GM12878 (cell line): ENCODE data around the gene PCDH7. TPM values are rescaled to one million over a fixed set of nuclear protein-coding genes. Genes with fewer than 3 reads are reported as not detected.

ENCODE experiments used
- ATAC-seq: fragments of 200-7000 bp; cut with Tn5 transposase; 3 replicates; pipeline ENCODE4 v1.9.1; 2020; ENCODE audit warnings: mild to moderate bottlenecking, moderate library complexity
- BruUV-seq: library from RNA; stranded (reverse); fragments of 400-500 nt; replicated peaks from 2 replicates; lab custom pipeline; 2021; lab: Mats Ljungman, UMichigan
- CTCF ChIA-PET: fragments of 300-600 bp; sonication (Branson Sonifier 250); formaldehyde crosslinking; extraction: SDS; loops from one replicate; lab custom pipeline; 2021; ENCODE audit warnings: inconsistent platforms; lab: Yijun Ruan, JAX
- POLR2A ChIA-PET: fragments of 350-600 bp; formaldehyde crosslinking; extraction: SDS; loops from one replicate; lab custom pipeline; 2021; ENCODE audit warnings: inconsistent platforms; lab: Charles Lee
- RAD21 ChIA-PET: fragments of 300-600 bp; sonication (Branson Sonifier 250); formaldehyde crosslinking; loops from one replicate; lab custom pipeline; 2023; ENCODE audit warnings: antibody characterized with exemption; ENCODE audit not compliant: unreplicated experiment; lab: Charles Lee
- SMC1A ChIA-PET: fragments of 300-600 bp; sonication (Branson Sonifier 250); formaldehyde crosslinking; loops from one replicate; lab custom pipeline; 2023; ENCODE audit not compliant: unreplicated experiment, uncharacterized antibody; lab: Charles Lee
- DNase-seq: peaks from one replicate; pipeline ENCODE4 v3.0.0-alpha.2; 2011; ENCODE audit warnings: low read depth, low spot score
- FAIRE-seq: peaks from 3 replicates; lab custom pipeline; 2011; peaks lifted over from hg19 to GRCh38; lab: Jason Lieb, UNC
- H2AFZ ChIP-seq: 2 replicates; pipeline ENCODE4 v1.6.0; 2011; ENCODE audit warnings: low read depth, low read length, control low read depth; ENCODE audit not compliant: control insufficient read depth
- H3K27ac ChIP-seq: 2 replicates; pipeline ENCODE4 v1.5.1; 2011; ENCODE audit warnings: control low read depth; ENCODE audit not compliant: control insufficient read depth, insufficient read depth
- H3K27me3 ChIP-seq, 2 experiments: replicated peaks in 1 of 2; 2 replicates each; pipeline versions ENCODE4 v1.6.0 to v1.6.1; 2011; ENCODE audit warnings: low read length in 1 of 2; ENCODE audit not compliant: control insufficient read depth in 2 of 2, insufficient read depth in 2 of 2
- H3K36me3 ChIP-seq, 2 experiments: 2 replicates each; pipeline ENCODE4 v1.5.1; 2011; ENCODE audit warnings: low read length in 1 of 2; ENCODE audit not compliant: control insufficient read depth in 2 of 2, insufficient read depth in 2 of 2
- H3K4me1 ChIP-seq: 2 replicates; pipeline ENCODE4 v1.6.1; 2011; ENCODE audit warnings: mild to moderate bottlenecking, low read length, moderate library complexity, mixed read lengths; ENCODE audit not compliant: control insufficient read depth, insufficient read depth
- H3K4me2 ChIP-seq: 2 replicates; pipeline ENCODE4 v1.6.0; 2011; ENCODE audit warnings: control low read depth; ENCODE audit not compliant: control insufficient read depth, insufficient read depth
- H3K4me3 ChIP-seq: fragments of 200-600 bp; sonication (generic); 2 replicates; pipeline ENCODE4 v1.5.1; 2016
- H3K79me2 ChIP-seq: 2 replicates; pipeline ENCODE4 v1.6.0; 2011; ENCODE audit warnings: low read length; ENCODE audit not compliant: control insufficient read depth, insufficient read depth
- H3K9ac ChIP-seq: 2 replicates; pipeline ENCODE4 v1.8.0; 2011; ENCODE audit warnings: low read length, control low read depth, mixed read lengths; ENCODE audit not compliant: control insufficient read depth, insufficient read depth
- H3K9me3 ChIP-seq: replicated peaks from 3 replicates; pipeline ENCODE4 v1.5.1; 2011; ENCODE audit warnings: mild to moderate bottlenecking, low read length; ENCODE audit not compliant: control insufficient read depth, insufficient read depth
- H4K20me1 ChIP-seq: 2 replicates; pipeline ENCODE4 v1.6.0; 2011; ENCODE audit not compliant: control insufficient read depth, insufficient read depth
- EP300 ChIP-seq, 2 experiments: fragments of 150-350 bp in 1 of 2; IDR thresholded peaks; 2 replicates each; pipeline ENCODE4 v1.6.1; 2011 to 2012; ENCODE audit warnings: low read depth in 2 of 2, low read length in 2 of 2, borderline replicate concordance in 1 of 2, improper control_type of control experiment in 1 of 2, inconsistent platforms in 1 of 2; ENCODE audit not compliant: control insufficient read depth in 1 of 2
- EZH2 ChIP-seq: IDR thresholded peaks from 2 replicates; pipeline ENCODE4 v1.6.1; 2012; ENCODE audit warnings: low read depth, mild to moderate bottlenecking, control low read depth, inconsistent platforms, low read length, borderline replicate concordance; ENCODE audit not compliant: control insufficient read depth
- MLLT1 ChIP-seq: fragments of 450-650 bp; IDR thresholded peaks from 2 replicates; pipeline ENCODE4 v1.6.1; 2016; ENCODE audit warnings: mild to moderate bottlenecking
- MTA2 ChIP-seq: fragments of 450-650 bp; IDR thresholded peaks from 2 replicates; pipeline ENCODE4 v1.6.1; 2016; ENCODE audit warnings: low read depth, mild to moderate bottlenecking, moderate library complexity
- MXI1 ChIP-seq: fragments of 150-350 bp; IDR thresholded peaks from 2 replicates; pipeline ENCODE4 v1.6.1; 2011; ENCODE audit warnings: low read depth, mild to moderate bottlenecking, inconsistent platforms, low read length, improper control_type of control experiment
- MYC ChIP-seq: IDR thresholded peaks from 2 replicates; pipeline ENCODE4 v1.6.1; 2011; ENCODE audit warnings: mild to moderate bottlenecking, low read length, moderate library complexity, inconsistent platforms; ENCODE audit not compliant: insufficient read depth, insufficient replicate concordance, insufficient read length, severe bottlenecking
- NR2C1 ChIP-seq: fragments of 450-650 bp; IDR thresholded peaks from 2 replicates; pipeline ENCODE4 v1.6.1; 2017; ENCODE audit warnings: antibody characterized with exemption, mild to moderate bottlenecking, moderate library complexity
- whole genome bisulfite sequencing: methylation state at CpG from one replicate; pipeline ENCODE4 v1.1.6; 2016; ENCODE audit warnings: low lambda C conversion rate; ENCODE audit not compliant: insufficient replicate concordance, insufficient coverage; ENCODE audit errors: missing lambda C conversion rate; 5-methylcytosine and 5-hydroxymethylcytosine counted together
- in situ Hi-C: fragments of 300-500 bp; cut with MboI; formaldehyde crosslinking; loops from 9 replicates; pipeline ENCODE4 v1.14.3; 2018; ENCODE audit warnings: mixed read lengths
- intact Hi-C: fragments of 100-400 bp; cut with micrococcal nuclease; formaldehyde crosslinking; loops from one replicate; pipeline ENCODE4 v1.14.2; 2022; ENCODE audit not compliant: unreplicated experiment
- polyA plus RNA-seq, 11 experiments: library from polyadenylated mRNA; depleted of rRNA in 4 of 11; unstranded in 6 of 11; stranded (reverse) in 5 of 11; fragments of >200 nt; fragmentation: Nextera tagmentation in 4 of 11; fragmentation: Illumina TruSeq in 1 of 11; extraction: Ambion mirVana in 4 of 11; extraction: Trizol in 1 of 11; gene quantifications; 1 replicate in 1 of 11; 2 replicates in 10 of 11; pipeline versions ENCODE4 v1.2.1 to v1.2.3, GENCODE V29; 2011 to 2016; ENCODE audit warnings: inconsistent platforms in 2 of 11, missing spikeins in 2 of 11, low read depth in 1 of 11
- total RNA-seq, 4 experiments: library from RNA; depleted of rRNA in 3 of 4; stranded (reverse); fragments of >200 nt in 3 of 4; fragmentation: Illumina TruSeq in 1 of 4; extraction: Trizol in 1 of 4; gene quantifications; 2 replicates each; pipeline versions ENCODE4 v1.2.1 to v1.2.3, GENCODE V29; 2013 to 2021
- TF ChIP-seq, protein P1 (sequence below): fragments of 450-650 bp; IDR thresholded peaks from 2 replicates; pipeline ENCODE4 v1.6.1; 2017; ENCODE audit warnings: antibody characterized with exemption, mild to moderate bottlenecking, moderate library complexity
- TF ChIP-seq, protein P2 (sequence below): fragments of 450-650 bp; IDR thresholded peaks from 2 replicates; pipeline ENCODE4 v1.6.1; 2017; ENCODE audit warnings: mild to moderate bottlenecking, moderate library complexity
- TF ChIP-seq, protein P3 (sequence below): fragments of 450-650 bp; IDR thresholded peaks from 2 replicates; pipeline ENCODE4 v1.6.1; 2016; ENCODE audit warnings: mild to moderate bottlenecking

PCDH7 gene
- total and polyA plus RNA-seq, 10 of the 15 experiments (the other 5 are each of a cell fraction or from before 2014, with no cell fraction given) = 0.02 to 0.06 (median 0.03) TPM; not detected in 7

- H4K20me1 ChIP-seq = no peaks in the 10 kb centered on the region
- peaks cover 0 to 4% of the 10 kb centered on the region in 2 experiments; a peak in 2 of 4 replicates for H3K27me3 ChIP-seq
- H3K9ac ChIP-seq = no peak overlapping the region
- H3K9me3 ChIP-seq = peaks cover 2% of the 10 kb centered on the region; the same call in 1 of the 3 replicates
- intact Hi-C loops = no loop called here
- H3K79me2 ChIP-seq = no peaks in the 10 kb centered on the region
- H3K27ac ChIP-seq = no peak overlapping the region
- FAIRE-seq (no peak), ATAC-seq (no peak), DNase-seq (no peak)
- RAD21 ChIA-PET = no interaction called here
- 0% methylated on average over 2 of the region's 2 CpGs for WGBS
- TF ChIP-seq EP300 (IDR thresholded peaks at IDR 0.05; ENCODE audit: borderline replicate concordance in 1 of 2, control insufficient read depth in 1 of 2, low read depth in 2 of 2, low read length in 2 of 2) (no peak), NR2C1 (no peak), MTA2 (no peak), MYC (no peak), EZH2 (no peak), MLLT1 (no peak), MXI1 (no peak)
- TF ChIP-seq, protein P1, sequence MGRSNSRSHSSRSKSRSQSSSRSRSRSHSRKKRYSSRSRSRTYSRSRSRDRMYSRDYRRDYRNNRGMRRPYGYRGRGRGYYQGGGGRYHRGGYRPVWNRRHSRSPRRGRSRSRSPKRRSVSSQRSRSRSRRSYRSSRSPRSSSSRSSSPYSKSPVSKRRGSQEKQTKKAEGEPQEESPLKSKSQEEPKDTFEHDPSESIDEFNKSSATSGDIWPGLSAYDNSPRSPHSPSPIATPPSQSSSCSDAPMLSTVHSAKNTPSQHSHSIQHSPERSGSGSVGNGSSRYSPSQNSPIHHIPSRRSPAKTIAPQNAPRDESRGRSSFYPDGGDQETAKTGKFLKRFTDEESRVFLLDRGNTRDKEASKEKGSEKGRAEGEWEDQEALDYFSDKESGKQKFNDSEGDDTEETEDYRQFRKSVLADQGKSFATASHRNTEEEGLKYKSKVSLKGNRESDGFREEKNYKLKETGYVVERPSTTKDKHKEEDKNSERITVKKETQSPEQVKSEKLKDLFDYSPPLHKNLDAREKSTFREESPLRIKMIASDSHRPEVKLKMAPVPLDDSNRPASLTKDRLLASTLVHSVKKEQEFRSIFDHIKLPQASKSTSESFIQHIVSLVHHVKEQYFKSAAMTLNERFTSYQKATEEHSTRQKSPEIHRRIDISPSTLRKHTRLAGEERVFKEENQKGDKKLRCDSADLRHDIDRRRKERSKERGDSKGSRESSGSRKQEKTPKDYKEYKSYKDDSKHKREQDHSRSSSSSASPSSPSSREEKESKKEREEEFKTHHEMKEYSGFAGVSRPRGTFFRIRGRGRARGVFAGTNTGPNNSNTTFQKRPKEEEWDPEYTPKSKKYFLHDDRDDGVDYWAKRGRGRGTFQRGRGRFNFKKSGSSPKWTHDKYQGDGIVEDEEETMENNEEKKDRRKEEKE = no peak
- TF ChIP-seq, protein P2, sequence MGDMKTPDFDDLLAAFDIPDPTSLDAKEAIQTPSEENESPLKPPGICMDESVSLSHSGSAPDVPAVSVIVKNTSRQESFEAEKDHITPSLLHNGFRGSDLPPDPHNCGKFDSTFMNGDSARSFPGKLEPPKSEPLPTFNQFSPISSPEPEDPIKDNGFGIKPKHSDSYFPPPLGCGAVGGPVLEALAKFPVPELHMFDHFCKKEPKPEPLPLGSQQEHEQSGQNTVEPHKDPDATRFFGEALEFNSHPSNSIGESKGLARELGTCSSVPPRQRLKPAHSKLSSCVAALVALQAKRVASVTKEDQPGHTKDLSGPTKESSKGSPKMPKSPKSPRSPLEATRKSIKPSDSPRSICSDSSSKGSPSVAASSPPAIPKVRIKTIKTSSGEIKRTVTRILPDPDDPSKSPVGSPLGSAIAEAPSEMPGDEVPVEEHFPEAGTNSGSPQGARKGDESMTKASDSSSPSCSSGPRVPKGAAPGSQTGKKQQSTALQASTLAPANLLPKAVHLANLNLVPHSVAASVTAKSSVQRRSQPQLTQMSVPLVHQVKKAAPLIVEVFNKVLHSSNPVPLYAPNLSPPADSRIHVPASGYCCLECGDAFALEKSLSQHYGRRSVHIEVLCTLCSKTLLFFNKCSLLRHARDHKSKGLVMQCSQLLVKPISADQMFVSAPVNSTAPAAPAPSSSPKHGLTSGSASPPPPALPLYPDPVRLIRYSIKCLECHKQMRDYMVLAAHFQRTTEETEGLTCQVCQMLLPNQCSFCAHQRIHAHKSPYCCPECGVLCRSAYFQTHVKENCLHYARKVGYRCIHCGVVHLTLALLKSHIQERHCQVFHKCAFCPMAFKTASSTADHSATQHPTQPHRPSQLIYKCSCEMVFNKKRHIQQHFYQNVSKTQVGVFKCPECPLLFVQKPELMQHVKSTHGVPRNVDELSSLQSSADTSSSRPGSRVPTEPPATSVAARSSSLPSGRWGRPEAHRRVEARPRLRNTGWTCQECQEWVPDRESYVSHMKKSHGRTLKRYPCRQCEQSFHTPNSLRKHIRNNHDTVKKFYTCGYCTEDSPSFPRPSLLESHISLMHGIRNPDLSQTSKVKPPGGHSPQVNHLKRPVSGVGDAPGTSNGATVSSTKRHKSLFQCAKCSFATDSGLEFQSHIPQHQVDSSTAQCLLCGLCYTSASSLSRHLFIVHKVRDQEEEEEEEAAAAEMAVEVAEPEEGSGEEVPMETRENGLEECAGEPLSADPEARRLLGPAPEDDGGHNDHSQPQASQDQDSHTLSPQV = no peak
- TF ChIP-seq, protein P3, sequence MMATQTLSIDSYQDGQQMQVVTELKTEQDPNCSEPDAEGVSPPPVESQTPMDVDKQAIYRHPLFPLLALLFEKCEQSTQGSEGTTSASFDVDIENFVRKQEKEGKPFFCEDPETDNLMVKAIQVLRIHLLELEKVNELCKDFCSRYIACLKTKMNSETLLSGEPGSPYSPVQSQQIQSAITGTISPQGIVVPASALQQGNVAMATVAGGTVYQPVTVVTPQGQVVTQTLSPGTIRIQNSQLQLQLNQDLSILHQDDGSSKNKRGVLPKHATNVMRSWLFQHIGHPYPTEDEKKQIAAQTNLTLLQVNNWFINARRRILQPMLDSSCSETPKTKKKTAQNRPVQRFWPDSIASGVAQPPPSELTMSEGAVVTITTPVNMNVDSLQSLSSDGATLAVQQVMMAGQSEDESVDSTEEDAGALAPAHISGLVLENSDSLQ = no peak
- no peaks in the 10 kb centered on the region for H3K36me3 ChIP-seq
- no peak overlapping the region for H2AFZ ChIP-seq
- POLR2A ChIA-PET = no interaction called here
- BruUV-seq = no TSS peak
- no peak overlapping the region for H3K4me3 ChIP-seq
- in situ Hi-C loops = no loop called here
- no peak overlapping the region for H3K4me2 ChIP-seq
- CTCF ChIA-PET = no interaction called here
- H3K4me1 ChIP-seq = no peaks in the 10 kb centered on the region
- SMC1A ChIA-PET = no interaction called here
These were observed 5.4 kb downstream of the PCDH7 start for GRCh38 chr4:30725562-30725961.
